Progenitor cell of endocrine pancreas (in vitro differentiated cells): ENCODE measurements around the gene ULK4. TPM values are rescaled to one million over a fixed set of nuclear protein-coding genes. Genes with fewer than 3 reads are reported as not detected.

ENCODE experiments used
- DNase-seq: peaks from one replicate; pipeline ENCODE4 v3.0.0; 2021; ENCODE audit warnings: low spot score; ENCODE audit not compliant: unreplicated experiment
- H3K27ac Mint-ChIP-seq: 2 replicates; pipeline ENCODE4 v1.8.0; 2021; ENCODE audit warnings: mild to moderate bottlenecking, moderate library complexity, mixed read lengths
- H3K27me3 Mint-ChIP-seq: 2 replicates; pipeline ENCODE4 v1.8.0; 2021; ENCODE audit warnings: mixed read lengths
- H3K36me3 Mint-ChIP-seq: 2 replicates; pipeline ENCODE4 v1.8.0; 2022; ENCODE audit warnings: mixed read lengths; ENCODE audit not compliant: insufficient read depth
- H3K4me1 Mint-ChIP-seq: 2 replicates; pipeline ENCODE4 v1.8.0; 2021; ENCODE audit warnings: low read depth, mixed read lengths
- H3K4me3 Mint-ChIP-seq: 2 replicates; pipeline ENCODE4 v1.8.0; 2021; ENCODE audit warnings: low read depth, mild to moderate bottlenecking, moderate library complexity, mixed read lengths
- H3K9me3 Mint-ChIP-seq: 2 replicates; pipeline ENCODE4 v1.8.0; 2021; ENCODE audit warnings: low read depth, mixed read lengths
- total RNA-seq: library from RNA; stranded (reverse); gene quantifications from 2 replicates; pipeline ENCODE4 v1.2.1, GENCODE V29; 2021
- TF ChIP-seq, protein P1 (sequence below): fragments of 200-600 bp; sonication (generic); IDR thresholded peaks from one replicate; pipeline ENCODE4 v1.5.0; 2021; ENCODE audit warnings: antibody characterized with exemption, mild to moderate bottlenecking; ENCODE audit not compliant: unreplicated experiment

The ULK4 gene
- total RNA-seq, 1 donor from 2014 or later, result 14.2 TPM

DNA sequence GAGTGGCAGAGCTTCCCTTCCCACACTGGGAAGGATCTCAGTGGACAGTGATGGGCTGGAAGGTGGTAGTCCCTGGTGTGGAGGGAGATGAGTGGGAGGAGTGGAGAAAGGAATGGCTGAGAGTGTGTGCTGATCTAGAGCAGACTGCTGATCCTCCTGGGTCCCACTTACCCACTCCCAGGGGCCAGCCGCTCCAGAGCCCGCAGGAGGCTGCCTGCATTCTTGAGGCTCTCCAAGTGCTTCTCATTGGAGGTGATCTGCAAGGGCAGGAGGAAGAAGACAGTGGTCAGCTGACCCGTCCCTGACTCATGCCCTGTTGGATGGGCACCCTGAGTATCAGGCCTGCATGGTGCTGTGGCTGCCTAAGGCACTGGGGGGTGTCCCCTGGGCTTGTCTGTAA lies 712.6 kb downstream of the ULK4 start:
- Mint-ChIP-seq H3K27ac (no peak overlapping the region), H3K9me3 (peaks cover 4% of the 10 kb centered on the region), H3K27me3 (no peaks in the 10 kb centered on the region), H3K4me3 (no peak overlapping the region), H3K4me1 (no peaks in the 10 kb centered on the region), H3K36me3 (no peaks in the 10 kb centered on the region)
- no peak for DNase-seq
- TF ChIP-seq, protein P1, sequence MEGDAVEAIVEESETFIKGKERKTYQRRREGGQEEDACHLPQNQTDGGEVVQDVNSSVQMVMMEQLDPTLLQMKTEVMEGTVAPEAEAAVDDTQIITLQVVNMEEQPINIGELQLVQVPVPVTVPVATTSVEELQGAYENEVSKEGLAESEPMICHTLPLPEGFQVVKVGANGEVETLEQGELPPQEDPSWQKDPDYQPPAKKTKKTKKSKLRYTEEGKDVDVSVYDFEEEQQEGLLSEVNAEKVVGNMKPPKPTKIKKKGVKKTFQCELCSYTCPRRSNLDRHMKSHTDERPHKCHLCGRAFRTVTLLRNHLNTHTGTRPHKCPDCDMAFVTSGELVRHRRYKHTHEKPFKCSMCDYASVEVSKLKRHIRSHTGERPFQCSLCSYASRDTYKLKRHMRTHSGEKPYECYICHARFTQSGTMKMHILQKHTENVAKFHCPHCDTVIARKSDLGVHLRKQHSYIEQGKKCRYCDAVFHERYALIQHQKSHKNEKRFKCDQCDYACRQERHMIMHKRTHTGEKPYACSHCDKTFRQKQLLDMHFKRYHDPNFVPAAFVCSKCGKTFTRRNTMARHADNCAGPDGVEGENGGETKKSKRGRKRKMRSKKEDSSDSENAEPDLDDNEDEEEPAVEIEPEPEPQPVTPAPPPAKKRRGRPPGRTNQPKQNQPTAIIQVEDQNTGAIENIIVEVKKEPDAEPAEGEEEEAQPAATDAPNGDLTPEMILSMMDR, result no peak

DNA sequence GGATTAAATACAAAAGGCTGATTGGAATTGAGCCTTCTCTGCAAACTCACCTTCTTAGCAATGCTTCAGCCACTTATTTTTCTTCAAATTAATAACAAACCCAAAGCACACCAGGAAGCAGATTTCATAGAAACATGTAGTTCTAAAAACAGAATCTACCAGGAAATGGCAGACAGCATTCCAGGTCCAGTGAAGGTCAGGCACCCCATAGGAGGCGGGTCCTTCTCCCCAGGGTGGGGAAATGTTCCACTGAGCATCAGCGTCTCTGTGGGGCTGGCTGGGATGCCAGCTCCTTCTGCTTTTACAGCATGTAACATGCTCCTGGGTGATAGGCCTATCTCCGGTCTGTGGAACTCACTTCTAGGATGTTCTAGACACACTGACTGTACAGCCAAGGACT lies 713.4 kb downstream of the ULK4 start:
- no peak overlapping the region for H3K27ac Mint-ChIP-seq
- no peaks in the 10 kb centered on the region for H3K27me3 Mint-ChIP-seq
- no peak overlapping the region for H3K4me3 Mint-ChIP-seq
- DNase-seq, result no peak
- H3K36me3 Mint-ChIP-seq, result no peaks in the 10 kb centered on the region
- H3K9me3 Mint-ChIP-seq, result peaks cover under 1% of the 10 kb centered on the region
- H3K4me1 Mint-ChIP-seq, result no peaks in the 10 kb centered on the region
- TF ChIP-seq, protein P1, result no peak

DNA sequence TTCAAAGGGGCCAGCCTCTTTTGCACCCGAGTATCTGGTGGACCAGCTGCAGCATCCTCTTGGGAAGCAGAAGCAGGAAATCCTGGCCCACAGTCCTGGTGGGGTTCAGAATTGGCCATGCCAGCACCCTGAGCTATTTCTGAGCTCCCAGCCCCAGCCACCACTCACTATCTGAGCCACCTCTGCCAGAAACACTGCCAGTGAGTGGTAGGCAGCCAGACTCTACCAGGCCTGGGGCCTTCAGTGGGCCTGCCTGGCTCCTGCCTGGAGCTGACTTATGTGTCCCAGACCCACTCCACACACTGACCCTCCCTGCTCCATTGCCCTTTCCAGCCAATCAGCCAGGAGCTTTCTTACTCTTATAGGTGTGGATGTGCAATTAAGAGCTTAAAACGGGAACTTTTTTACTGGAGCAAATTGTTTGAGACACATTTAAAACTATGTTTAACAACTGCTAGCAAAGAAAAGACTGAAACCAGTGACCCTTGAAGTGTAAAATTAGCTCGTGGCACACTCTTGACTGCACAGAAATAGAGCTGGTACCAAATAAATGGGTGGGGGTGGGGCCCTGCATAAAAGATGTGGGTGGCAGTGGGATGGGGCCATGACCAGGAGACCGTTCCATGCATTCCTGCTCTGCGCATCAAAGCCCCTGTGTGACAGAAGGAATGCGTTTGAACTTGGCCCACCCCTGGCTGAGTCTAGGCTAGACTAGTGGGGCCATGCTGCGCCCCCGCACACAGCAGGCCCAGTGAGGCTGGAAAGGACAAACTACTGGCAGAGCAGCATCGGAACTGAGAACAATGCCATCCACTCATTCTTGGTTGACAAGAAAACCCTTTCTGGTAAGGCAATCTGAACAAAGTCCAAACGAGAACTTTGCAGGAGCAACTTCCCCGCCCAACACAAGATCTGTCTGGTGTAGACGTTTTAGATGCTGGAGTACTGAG lies 714.6 kb downstream of the ULK4 start:
- no peak overlapping the region for H3K27ac Mint-ChIP-seq
- no peaks in the 10 kb centered on the region for H3K4me1 Mint-ChIP-seq
- DNase-seq, result no peak

DNA sequence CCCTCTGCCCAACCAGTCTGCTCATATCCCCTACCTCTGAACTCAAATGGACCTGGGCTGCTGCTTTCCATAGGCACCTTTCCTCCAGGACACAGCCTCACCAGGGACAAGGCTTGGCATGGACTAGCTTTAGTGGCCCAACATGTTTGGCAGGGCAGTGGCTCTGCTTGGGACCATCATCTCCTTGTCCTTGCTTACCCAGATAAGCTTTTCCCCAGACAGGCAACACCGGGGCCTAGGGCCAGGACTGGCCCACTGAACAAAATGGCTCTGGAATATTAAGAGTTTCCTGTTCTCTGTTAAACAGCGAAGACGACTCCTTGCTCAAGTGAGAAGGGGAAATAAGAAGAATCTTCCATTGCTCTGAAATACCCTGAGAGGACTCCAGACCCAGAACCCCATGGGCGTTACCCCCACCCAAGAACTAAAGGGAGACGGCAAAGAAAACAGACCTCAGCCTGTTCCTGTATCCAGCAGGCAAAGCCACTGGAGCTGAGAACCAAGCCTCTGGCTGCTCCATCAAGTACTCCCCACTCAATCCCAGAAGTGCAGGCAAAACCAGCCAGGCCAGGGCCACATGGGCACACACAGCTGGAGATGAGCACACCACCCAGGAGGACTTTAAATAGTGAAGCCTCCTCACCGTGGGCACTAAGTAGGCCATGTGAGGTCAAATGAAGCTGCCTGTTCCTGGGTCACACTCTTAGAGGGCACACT lies 717.1 kb downstream of the ULK4 start:
- TF ChIP-seq, protein P1, result no peak
- Mint-ChIP-seq H3K4me1 (no peaks in the 10 kb centered on the region), H3K27me3 (no peaks in the 10 kb centered on the region), H3K9me3 (no peaks in the 10 kb centered on the region), H3K27ac (peak overlapping the region; percentile 15), H3K4me3 (no peak overlapping the region), H3K36me3 (peaks cover 5% of the 10 kb centered on the region)
- DNase-seq, result no peak

More for the DNA sequence above, 714.6 kb downstream of the ULK4 start:
- Mint-ChIP-seq H3K27me3 (no peaks in the 10 kb centered on the region), H3K4me3 (no peak overlapping the region), H3K9me3 (no peaks in the 10 kb centered on the region), H3K36me3 (peaks cover 2% of the 10 kb centered on the region)
- TF ChIP-seq, protein P1, result no peak

DNA sequence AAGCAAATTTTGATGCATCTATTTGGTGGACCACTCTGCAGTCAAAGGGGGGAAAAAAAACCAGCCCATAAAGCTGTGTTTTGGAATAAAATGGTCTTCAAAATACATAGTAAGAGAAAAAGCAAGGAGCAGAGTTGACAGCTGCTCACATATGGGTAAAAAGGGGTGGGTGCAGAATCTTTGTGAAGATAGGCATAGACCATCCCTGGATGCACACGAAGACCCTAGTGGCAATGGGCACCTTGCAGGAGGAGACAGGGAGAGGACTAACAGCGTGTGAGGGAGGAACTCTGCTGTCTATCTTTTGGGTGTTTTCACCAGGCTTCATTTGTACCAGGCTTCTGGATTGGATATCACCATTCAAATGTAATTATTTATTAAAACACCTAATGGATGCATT lies 718.7 kb downstream of the ULK4 start:
- H3K4me1 Mint-ChIP-seq, result no peaks in the 10 kb centered on the region
- TF ChIP-seq, protein P1, result no peak
- no peak overlapping the region for H3K4me3 Mint-ChIP-seq
- DNase-seq, result no peak
- no peaks in the 10 kb centered on the region for H3K9me3 Mint-ChIP-seq
- peaks cover 18% of the 10 kb centered on the region for H3K36me3 Mint-ChIP-seq
- H3K27me3 Mint-ChIP-seq, result no peaks in the 10 kb centered on the region
- H3K27ac Mint-ChIP-seq, result peak overlapping the region; percentile 9
